CMK (cell line): ENCODE results near the gene PGP.
"Not testable (repeated sequence)": the region's sequence is repeated elsewhere in the genome, so short reads cannot be mapped to it uniquely, and the experiment has no call there.

Experiments used
- DNase-seq: peaks from one replicate; pipeline ENCODE4 v3.0.0-alpha.2; 2010; ENCODE audit warnings: low read depth

The PGP gene, protein sequence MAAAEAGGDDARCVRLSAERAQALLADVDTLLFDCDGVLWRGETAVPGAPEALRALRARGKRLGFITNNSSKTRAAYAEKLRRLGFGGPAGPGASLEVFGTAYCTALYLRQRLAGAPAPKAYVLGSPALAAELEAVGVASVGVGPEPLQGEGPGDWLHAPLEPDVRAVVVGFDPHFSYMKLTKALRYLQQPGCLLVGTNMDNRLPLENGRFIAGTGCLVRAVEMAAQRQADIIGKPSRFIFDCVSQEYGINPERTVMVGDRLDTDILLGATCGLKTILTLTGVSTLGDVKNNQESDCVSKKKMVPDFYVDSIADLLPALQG

DNA sequence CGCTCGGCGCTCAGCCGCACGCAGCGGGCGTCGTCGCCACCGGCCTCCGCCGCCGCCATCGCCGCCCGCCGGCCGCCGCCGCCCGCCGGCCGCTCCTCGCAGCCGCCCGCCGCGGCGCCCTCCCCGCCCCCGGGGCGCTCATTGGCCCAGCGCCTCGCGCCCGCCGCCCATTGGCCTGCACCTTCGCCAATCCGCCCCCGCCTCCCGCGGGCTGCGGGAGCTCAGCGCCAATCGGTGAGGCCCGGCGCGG is at the start of gene PGP:
TSS of gene PGP (minus strand) at position 122 of the 250 bp plus-strand sequence. CDS start at position 59, 63 bp downstream.
- DNase-seq: no peak

DNA sequence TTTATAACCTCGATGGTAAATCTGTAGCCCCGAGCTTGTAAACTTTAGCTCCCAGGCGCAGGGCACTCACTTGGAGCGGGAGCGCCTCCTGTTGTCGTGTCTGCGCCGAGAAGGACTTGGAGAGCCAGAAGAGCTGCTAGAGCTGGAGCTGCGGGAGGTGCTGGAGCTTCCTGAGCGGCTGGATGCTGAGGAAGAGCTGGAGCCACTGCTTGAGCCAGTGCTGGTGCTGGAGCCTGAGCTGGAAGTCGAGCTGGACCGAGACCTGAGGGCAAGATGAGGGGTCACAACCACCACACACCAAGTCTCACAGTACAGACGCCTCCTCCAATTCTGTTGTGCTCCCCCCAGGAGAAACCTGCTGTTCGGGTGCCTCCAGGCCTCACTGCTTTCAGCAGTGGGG is 48.4 kb upstream of the PGP start:
- not testable (repeated sequence) for DNase-seq

DNA sequence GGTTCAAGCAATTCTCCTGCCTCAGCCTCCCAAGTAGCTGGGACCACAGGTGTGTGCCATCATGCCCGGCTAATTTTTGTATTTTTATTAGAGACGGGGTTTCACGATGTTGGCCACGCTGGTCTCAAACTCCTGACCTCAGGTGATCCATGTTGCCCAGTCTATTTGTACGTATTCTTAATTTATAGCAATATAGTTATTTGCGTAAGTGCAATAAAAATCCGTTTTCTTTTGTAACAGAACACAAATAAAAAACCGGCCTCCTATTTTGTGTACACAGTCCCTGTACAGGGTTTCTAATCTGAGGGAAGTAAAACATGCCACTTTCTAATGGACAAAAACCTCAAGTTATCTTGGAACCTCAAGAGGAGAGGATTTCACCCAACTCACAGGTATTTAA is 45.6 kb upstream of the PGP start:
- no peak for DNase-seq

DNA sequence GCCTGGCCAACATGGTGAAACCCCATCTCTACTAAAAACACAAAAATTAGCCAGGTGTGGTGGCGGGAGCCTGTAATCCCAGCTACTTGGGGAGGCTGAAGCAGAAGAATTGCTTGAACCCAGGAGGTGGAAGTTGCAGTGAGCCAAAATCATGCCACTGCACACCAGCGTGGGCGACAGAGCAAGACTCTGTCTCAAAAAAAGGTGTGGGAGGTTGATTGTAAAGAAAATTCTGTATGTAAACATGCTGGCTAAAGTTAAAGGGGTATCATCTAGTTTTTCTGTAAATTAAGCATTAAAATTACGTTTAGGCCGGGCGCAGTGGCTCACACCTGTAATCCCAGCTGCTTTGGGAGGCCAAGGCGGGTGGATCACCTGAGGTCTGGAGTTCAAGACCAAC is 43.9 kb upstream of the PGP start:
- DNase-seq: not testable (repeated sequence)

DNA sequence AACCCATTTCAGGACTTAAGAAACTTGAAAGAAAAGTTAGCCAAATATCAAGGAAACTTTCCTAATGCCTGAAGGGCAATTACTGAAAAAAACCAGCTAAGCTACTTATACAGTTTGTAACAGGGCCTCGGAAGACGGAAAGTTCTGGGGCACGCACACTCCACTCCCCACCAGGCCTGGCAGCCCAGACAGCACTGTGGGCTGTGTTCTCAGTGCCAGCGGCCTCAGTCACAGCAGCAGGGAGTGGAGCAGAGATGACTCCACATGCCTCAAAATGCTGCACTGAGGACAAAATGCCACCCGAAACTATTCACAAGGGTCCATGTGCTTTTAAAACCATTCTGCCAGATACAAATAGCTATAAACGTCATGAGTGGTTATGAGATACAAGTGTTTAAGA is 43.1 kb upstream of the PGP start:
- no peak for DNase-seq

DNA sequence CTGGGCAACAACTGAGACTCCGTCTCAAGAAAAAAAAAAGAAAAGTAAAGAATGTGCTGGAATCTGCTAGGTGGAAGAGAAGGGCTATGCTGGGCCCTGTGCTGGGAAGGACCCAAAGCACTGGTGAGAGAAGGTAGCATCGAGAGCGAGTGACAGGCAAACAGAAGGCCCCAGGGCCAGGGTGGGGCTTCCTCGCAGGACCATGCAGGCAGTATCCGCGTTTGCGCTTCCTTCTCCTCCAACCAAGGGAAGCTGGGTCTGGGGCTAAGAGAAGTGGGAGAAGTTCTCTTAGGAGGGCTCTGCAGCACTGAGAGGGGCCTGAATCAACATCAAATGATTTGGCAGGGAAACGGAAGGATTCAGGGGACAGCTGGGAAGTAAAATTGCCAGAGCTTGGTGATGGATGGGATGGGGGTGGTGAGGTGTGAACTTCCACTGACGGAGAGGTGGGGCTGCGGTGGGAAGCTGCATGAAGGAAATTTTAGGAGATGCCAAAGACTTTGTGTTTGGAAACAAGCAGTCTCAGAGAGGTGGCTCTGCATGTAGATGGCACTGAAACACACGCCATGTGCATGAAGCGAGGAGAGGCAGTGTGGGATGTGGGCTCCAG is 42.0 kb upstream of the PGP start:
- no peak for DNase-seq

DNA sequence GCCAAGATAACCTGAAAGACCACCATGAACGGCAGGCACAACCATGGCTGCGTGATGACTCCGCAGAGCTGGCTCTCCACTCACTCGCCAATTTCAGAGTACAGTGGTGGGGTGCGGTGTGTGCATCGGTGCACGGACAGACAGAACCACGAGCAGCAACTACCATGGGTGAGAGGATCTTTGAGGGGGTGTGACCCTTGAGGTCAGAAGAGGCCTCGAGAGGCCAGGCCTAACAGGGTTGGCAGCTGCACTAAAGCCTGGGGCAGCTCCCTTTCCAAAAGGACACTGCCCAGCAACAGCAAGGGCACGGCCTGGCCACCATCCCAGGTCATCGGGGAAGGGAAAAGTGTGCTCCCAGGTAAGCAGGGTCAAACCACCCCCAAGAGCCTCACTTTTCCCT is 38.7 kb upstream of the PGP start:
- DNase-seq: no peak

DNA sequence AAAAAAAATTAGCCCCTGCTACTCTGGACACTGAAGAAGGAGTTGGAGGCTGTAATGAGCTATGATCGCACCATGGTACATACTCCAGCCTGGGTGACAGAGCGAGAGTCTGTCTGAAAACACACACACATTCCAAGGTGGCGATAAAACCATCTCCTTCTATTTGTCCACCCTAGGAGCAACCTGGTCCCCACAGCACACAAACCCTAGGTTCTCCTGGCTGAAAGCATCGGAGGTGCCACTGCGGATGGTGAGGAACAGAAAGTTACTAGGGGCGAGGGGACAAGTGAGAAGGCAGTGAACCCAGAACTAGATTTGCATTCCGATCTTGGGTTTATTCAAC is 38.1 kb upstream of the PGP start:
- no peak for DNase-seq

DNA sequence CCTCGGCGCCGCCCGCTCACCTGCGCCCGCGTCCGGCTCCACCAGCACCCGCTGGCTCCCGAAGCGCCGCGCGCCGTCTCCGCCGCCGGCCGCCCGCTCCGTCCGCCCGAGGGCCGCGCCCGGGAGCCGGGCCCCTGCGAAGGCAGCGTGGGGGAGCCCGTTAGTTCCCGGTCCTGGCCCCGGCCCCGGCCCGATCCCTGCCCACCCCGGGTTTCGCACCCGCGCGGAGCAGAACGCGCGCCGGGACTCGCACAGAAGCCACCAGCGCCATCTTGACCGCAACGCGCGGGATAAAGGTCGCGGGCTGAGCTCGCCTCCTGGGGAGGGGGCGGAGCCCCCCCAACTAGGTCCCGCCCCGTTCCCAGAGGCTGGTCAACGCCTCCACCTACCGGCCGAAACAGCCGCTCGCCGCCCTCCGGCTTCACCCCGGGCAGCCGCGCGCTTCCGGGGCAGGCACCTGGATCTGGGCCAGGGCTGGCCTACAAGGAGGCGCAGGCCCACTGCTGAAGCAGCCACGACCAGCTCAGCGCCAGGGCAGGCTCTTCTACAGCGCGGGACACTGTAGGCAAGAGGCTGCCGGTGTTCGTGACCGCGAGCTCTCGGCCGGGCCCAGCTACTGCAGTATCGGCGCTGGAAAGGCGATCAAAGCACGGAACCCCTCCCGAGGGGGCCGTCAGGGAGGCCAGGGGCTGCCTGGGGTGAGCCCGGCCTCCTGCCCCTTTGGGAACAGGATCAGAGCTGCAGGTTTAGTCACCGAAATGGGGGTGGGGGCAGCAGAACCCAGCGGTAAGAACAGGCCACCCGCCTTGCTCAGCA is 36.9 kb upstream of the PGP start, which contains the start of gene ECI1:
TSS of gene ECI1 (minus strand) at position 292 of the 816 bp plus-strand sequence. CDS start at position 271, 21 bp downstream.
- peak; percentile 76 for DNase-seq

DNA sequence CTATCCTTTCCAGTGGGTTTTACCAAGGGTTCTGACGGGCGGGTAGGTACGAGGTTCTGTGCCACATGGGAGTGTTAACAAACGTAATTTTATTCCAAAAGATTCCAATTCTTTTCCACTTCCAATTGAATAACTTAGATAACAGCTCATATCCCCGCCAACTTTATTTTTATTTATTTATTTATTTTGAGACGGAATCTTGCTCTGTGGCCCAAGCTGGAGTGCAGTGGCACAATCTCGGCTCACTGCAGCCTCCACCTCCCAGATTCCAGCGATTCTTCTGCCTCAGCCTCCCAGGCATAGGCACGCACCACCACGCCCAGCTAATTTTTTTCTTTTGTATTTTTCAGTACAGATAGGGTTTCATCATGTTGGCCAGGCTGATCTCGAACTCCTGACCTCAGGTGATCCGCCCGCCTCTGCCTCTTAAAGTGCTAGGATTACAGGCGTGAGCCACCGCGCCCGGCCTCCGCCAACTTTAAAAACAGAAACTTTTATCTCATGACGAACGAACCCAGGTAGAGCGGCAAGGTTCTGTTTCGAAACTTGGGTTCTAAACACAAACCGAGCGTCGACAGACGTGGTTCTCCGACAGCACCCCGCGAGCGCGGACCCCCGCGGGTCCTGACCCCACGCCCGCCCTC is 36.1 kb upstream of the PGP start:
- DNase-seq: no peak

DNA sequence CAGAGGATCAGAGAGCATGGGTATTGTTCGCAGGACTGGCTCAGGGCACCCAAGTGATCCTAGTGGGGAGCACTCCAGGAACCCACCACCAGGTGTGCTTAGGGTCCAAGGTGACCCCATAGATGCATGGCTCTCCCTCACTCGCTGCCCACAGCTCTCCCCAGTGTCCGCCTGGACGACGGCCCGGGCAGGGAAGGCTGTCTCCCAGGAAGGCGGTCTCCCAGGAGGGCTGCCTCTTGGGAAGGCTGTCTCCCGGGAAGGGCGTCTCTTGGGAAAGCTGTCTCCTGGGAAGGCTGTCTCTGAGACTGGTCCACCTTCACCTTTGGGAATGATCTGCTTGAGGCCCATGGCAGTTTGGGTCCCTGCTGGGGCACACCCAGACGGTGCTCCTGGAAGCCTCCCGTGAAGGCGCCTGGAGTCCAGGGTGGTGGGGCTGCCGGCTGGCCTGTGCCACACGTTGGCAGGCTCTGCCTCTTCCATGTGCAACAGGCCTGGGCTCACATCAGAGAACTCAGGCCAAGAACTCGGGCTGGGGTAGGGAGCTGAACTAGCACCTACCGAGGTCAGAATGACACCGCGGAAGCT is 31.8 kb upstream of the PGP start:
- no peak for DNase-seq

DNA sequence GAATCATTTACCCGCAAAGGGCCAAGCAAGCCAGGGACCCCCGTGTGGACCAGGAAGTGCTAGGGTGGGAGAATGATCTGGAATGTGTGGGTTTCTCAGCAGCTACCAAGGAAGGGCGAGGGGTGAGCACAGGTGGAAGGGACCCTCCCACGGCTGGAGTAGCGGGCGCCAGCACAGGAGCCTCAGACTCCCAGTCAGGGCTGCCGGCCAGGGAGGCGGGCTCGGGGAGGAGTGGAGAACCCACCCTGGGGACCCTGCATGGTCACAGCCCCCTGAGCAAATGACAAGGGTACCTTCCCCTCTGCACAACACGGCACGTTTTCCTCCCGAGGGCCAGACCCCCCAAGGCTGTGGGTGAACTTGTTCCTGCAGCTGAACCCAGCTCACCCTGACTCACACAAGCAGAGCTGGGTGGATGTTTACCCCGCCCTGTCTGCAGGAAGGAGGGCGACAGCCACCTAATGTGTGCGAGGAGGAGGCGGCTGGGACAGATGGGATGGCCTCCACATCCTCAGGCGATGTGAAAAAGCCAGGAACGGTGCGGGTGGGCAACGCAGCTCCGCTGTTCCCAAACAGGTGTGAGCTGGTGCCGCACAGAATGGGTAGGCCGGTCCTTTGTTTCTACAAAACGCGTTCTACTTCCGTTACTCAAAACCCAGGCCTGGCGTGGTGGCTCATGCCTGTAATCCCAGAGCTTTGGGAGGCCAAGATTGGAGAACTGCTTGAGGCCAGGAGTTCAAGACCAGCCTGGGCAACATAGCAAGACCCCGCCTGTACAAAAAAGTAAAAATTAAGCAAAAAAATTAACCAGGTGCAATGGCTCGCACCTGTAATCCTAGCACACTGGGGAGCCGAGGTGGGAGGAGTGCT is 30.5 kb upstream of the PGP start:
- DNase-seq: no peak

DNA sequence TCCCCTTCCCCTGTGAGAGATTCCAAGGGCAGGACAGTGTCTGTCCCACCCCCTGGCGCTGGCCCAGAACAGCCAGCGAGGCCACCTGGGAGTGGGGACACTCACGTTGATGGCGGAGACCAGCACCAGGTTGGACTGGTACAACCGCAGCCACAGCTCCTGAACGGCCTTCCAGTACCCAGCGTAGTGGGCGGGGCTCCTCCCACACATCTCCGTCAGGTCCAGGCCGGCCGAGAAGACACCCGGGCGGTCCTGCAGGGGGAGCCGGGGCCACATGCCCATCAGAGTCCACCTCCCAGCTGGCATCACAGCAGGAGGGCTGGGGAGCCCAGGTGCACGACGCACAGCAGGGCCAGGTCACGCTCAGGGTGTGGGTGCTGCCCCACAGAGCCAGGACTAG is 29.7 kb upstream of the PGP start:
- no peak for DNase-seq

DNA sequence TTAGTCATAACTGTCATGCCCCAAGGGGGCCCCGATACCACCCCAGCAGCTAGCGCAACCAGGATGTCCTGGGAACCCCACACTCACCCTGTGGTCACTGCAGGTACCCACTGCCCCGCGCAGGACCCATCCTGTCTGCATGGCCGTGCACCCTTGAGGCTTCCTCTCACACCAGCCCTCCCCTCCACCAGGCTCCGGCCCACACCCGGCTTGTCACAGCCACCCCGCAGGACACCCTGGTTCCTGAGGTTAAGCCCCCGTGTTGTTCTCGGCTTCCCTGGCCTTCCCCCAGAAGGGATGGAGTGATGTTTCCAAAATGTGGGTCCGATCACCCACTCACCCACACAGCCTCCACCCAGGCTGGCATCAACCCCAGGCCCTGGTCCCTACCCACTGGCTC is 29.1 kb upstream of the PGP start:
- DNase-seq: no peak

DNA sequence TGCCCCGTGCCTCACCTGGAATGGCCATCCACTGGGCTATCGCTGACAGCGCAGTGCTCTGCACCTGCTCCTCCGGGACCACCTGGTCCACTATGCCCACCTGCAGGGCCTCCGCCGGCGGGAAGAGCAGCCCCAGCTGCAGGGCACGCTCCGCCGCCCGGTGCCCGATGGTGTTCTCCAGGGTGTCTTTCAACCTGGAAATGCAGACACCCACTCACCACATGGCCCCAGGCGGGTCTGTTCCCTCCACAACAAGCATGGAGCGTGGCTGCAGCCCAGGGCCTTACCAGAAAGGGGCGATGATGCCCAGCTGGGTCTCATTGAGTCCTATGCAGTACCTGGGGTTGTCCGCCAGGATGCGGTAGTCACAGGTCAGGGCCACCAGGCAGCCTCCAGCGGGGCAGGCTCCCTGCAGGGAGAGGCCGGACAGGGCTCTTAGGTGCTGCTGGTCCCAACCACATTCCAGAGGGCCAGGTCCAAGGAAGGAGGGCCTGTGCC is 28.4 kb upstream of the PGP start:
- no peak for DNase-seq

DNA sequence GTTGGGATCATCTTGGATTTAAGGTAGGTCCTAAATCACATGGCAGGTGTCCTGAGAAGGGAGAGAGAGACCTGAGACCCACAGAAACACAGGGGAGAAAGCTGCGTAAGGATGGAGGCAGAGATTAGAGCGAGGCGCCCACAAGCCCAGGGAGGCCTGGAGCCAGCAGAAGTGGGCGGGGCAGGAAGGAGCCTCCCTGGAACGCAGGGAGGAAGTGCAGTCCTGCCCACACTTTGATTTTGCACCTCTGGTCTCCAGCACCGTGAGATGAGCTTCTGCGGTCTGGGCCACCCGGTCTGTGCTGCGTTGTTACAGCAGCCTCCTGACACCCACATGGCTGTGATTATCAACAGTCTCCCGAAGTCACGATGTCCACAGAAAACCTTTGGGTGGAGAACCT is 28.0 kb upstream of the PGP start:
- DNase-seq: no peak

DNA sequence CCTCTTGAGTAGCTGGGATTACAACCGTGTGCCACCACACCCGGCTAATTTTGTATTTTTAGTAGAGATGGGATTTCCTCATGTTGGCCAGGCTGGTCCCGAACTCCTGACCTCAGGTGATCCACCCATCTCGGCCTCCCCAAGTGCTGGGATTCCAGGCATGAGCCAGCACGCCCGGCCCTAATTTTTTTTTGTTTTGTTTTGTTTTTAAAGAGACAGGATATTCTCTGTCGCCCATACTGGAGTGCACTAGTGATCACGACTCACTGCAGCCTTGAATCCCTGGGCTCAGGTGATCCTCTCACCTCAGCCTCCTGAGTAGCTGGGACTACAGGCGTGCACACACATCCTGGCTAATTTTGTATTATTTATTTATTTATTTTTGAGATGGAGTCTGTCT is 25.7 kb upstream of the PGP start:
- not testable (repeated sequence) for DNase-seq

DNA sequence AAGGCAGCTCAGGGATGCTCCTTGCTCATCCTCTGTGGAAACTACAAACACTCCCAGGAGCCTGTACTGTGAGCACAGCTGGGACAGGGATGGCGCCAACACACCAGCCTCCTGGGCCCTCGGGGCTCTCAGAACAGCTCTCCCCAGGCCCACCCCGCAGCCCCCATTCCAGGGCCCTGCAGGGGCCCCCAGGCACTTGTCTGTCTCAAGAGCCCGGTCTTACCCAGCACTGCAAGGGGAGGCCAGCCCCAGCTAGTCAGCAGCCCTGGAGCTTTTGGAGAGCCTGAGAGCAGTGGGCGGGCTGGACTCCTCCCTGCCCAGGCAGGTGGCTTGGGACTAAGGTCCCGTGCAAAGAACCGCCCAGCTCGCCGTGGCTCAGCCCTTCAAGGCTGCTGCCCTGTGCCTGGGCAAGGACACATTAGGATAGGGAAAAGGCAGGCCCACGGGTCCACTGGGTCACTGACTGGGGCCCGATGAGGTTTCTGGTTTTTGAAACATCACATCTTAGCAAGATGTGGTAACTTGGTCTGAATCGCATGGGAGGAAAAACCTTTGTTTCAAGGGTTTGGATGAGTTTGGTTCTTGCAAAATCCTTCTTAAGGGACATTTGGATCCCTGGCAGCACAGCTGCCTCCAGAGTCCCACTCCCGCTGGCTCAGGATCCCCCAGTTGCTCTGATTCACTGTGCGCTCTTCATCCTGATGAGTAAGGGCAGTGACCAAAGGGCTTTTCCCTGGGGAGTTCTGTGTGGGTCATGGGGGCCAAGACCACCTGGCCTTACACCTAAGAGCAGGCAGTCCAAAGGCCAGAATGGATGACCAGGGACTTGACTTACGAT is 24.4 kb upstream of the PGP start:
- no peak for DNase-seq

DNA sequence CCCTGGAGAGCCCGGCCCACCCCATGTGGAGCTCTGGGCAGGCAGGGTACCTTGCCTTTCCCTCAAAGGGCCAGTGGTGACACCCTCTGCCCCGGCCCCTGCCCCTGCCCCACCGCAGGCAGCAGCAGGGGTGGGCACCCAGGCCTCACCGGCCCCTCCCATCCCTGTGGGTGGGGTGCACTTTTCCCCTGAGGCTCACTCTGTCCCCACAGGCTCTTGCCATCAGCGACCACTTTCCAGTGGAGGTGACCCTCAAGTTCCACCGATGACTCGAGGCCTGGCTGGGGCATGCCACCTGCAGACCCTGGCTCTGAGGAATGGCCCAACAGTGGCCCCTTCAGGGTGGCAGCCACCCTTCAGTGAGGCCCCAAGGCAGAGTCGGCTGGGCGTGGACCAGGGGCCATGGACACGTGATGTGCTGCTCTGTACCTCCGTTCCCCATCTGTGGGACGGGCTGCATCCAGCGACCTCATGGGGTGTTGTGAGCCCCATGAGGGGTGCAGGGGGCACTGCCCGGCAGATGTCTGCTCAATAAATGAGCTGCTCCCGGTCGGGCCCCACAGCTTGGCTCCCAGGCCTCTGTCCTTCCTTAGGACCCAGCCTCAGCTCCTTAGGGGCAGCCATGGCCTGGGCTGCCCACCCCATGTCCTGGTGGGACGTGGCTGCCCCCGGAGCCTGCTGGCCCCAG is 23.7 kb upstream of the PGP start:
- no peak for DNase-seq
